ENCODE data around the gene OGDH. TPM values are rescaled to one million over a fixed set of nuclear protein-coding genes. Genes with fewer than 3 reads are reported as not detected.
A peak's percentile ranks its signal among the peaks of the same experiment; 100 is the strongest.

Gene OGDH
- total and polyA plus RNA-seq, 2 of the 13 experiments (the other 11 are each of a cell fraction or from before 2014, with no cell fraction given): 17.4 to 25.4 TPM

DNA sequence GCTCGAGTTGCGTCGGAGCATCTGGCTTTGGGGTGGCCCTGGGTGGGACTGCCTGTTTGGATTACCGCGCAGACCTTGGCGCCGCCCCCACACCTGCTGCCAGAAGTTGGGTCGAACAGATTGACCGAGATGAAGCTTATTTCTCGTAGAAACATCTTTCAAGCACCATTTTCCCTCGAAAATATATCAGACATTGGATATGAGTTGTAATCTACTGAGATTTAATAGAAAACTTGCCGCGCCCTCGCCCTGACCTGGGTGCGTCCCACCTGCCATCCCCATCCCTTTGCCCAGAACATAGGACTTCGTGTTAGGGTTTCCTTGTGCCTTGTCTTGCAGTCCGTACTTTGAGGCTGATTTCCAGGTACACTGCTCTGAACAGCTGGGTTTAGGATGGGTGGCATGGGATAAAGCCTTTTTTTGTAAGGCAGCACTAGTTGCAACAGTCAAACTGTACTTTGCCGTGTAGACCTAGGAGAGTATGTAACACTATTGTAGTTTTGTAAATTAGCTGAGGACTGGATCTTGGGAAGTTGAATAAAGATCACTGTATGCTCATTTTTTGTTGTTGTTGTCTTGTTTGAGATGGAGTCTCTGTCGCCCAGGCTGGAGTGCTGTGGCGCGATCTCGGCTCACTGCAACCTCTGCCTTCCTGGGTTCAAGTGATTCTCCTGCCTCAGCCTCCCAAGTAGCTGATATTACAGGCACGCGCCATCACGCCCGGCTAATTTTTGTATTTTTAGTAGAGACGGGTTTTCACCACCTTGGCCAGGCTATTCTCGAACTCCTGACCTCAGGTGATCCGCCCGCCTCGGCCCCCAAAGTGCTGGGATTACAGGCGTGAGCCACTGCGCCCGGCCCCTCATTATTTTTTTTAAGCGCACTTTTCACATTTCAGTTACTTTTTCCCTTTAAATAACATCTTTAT lies 978 bp downstream of the OGDH start:
- WGBS (ENCODE audit: low lambda C conversion rate): 62% methylated on average over 28 of the region's 35 CpGs
- no peaks in the 10 kb centered on the region for H3K36me3 ChIP-seq (replicated peaks in 1 of 2; ENCODE audit: control insufficient read depth in 1 of 2, insufficient read depth in 2 of 2, low read length in 2 of 2)
- in situ Hi-C loops (cut with HindIII; ENCODE audit: extremely low pct_ligation_motif_present, low pct_unique_long_range_greater_than_20kb) (no loop called here), intact Hi-C loops (cut with micrococcal nuclease; ENCODE audit: unreplicated experiment) (no loop called here)
- H3K27ac ChIP-seq (ENCODE audit: extremely low read length, insufficient read depth, low read length): peak overlapping the region; percentile 85
- peak overlapping the region; percentile 99 for H3K4me2 ChIP-seq (ENCODE audit: low read depth, low read length)
- H3K27me3 ChIP-seq (ENCODE audit: control insufficient read depth in 1 of 2, insufficient read depth in 2 of 2, low read length in 2 of 2): no peaks in the 10 kb centered on the region; a peak in 1 of 5 replicates
- H3K4me3 ChIP-seq (replicated peaks in 1 of 3; ENCODE audit: insufficient read depth in 1 of 3, low read depth in 2 of 3, low read length in 3 of 3): peak overlapping the region; percentile 79 to 94 (median 89)
- no peaks in the 10 kb centered on the region for H4K20me1 ChIP-seq (ENCODE audit: insufficient read depth, low read length)
- peak overlapping the region; percentile 93 for H3K9ac ChIP-seq (ENCODE audit: insufficient read depth, low read depth, low read length)
- no peak overlapping the region for H2AFZ ChIP-seq (ENCODE audit: low read length)
- ChIA-PET CTCF (ENCODE audit: low intra/inter-chr PET ratio, low total read pairs) (no interaction called here), POLR2A (interaction anchor here (1.0 to 3.3 kb wide), 14 partner anchors 14 to 278 kb away, joined by 3 to 29 read pairs (median 8); partner anchors contain the start of genes DDX56, H2AZ2, PURB and TMED4)
- ATAC-seq (no peak), FAIRE-seq (no peak), DNase-seq (ENCODE audit: low spot score) (no peak)
- BruUV-seq (replicated peaks): TSS peak; percentile 90
- no peaks in the 10 kb centered on the region for H3K9me3 ChIP-seq (ENCODE audit: low read length)
- peaks cover 46% of the 10 kb centered on the region for H3K79me2 ChIP-seq (ENCODE audit: insufficient read depth, low read length)
- peaks cover 23% of the 10 kb centered on the region for H3K4me1 ChIP-seq (ENCODE audit: insufficient read depth, low read length)
- TF ChIP-seq NFATC3 (CRISPR knock-in tag; IDR thresholded peaks at IDR 0.05) (peak; percentile 14; the same call in 1 of the 2 replicates), NRL (CRISPR knock-in tag; IDR thresholded peaks at IDR 0.05; ENCODE audit: borderline replicate concordance) (0 out of 2 replicates have a peak, but pooled peaks have one; percentile 2), HMGXB4 (CRISPR knock-in tag; IDR thresholded peaks at IDR 0.05; ENCODE audit: borderline replicate concordance in 1 of 2, low read depth in 1 of 2) (no peak), ZNF317 (CRISPR knock-in tag; IDR thresholded peaks at IDR 0.05) (0 out of 2 replicates have a peak, but pooled peaks have one; percentile 4), GABPA (IDR thresholded peaks at IDR 0.05; ENCODE audit: low read depth, low read length) (no peak), GABPA (CRISPR knock-in tag; IDR thresholded peaks at IDR 0.05; ENCODE audit: low read depth) (0 out of 2 replicates have a peak, but pooled peaks have one; percentile 5), ZSCAN22 (CRISPR knock-in tag; IDR thresholded peaks at IDR 0.05) (no peak), GFI1 (CRISPR knock-in tag; IDR thresholded peaks at IDR 0.05; ENCODE audit: borderline replicate concordance) (no peak), ZNF430 (CRISPR knock-in tag; IDR thresholded peaks at IDR 0.05) (0 out of 2 replicates have a peak, but pooled peaks have one; percentile 38), AGO2 (optimal IDR thresholded peaks at IDR 0.05; ENCODE audit: low read depth, low read length) (peak; percentile 19), FOXC1 (CRISPR knock-in tag; IDR thresholded peaks at IDR 0.05; ENCODE audit: borderline replicate concordance) (peak; percentile 34; the same call in 1 of the 2 replicates), NR2F1 (CRISPR knock-in tag; IDR thresholded peaks at IDR 0.05) (0 out of 4 replicates have a peak, but pooled peaks of 1 of the 2 experiments have one; percentile 5), ZNF773 (CRISPR knock-in tag; IDR thresholded peaks at IDR 0.05; ENCODE audit: borderline replicate concordance) (0 out of 2 replicates have a peak, but pooled peaks have one; percentile 6)
- TF ChIP-seq, protein P1, sequence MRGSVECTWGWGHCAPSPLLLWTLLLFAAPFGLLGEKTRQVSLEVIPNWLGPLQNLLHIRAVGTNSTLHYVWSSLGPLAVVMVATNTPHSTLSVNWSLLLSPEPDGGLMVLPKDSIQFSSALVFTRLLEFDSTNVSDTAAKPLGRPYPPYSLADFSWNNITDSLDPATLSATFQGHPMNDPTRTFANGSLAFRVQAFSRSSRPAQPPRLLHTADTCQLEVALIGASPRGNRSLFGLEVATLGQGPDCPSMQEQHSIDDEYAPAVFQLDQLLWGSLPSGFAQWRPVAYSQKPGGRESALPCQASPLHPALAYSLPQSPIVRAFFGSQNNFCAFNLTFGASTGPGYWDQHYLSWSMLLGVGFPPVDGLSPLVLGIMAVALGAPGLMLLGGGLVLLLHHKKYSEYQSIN (CRISPR knock-in tag; IDR thresholded peaks at IDR 0.05; ENCODE audit: borderline replicate concordance): no peak
- TF ChIP-seq, protein P2, sequence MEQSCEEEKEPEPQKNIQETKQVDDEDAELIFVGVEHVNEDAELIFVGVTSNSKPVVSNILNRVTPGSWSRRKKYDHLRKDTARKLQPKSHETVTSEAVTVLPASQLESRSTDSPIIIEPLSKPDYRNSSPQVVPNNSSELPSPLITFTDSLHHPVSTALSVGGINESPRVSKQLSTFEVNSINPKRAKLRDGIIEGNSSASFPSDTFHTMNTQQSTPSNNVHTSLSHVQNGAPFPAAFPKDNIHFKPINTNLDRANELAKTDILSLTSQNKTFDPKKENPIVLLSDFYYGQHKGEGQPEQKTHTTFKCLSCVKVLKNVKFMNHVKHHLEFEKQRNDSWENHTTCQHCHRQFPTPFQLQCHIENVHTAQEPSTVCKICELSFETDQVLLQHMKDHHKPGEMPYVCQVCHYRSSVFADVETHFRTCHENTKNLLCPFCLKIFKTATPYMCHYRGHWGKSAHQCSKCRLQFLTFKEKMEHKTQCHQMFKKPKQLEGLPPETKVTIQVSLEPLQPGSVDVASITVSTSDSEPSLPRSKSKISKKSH (CRISPR knock-in tag; IDR thresholded peaks at IDR 0.05; ENCODE audit: borderline replicate concordance): no peak
- TF ChIP-seq, protein P3, sequence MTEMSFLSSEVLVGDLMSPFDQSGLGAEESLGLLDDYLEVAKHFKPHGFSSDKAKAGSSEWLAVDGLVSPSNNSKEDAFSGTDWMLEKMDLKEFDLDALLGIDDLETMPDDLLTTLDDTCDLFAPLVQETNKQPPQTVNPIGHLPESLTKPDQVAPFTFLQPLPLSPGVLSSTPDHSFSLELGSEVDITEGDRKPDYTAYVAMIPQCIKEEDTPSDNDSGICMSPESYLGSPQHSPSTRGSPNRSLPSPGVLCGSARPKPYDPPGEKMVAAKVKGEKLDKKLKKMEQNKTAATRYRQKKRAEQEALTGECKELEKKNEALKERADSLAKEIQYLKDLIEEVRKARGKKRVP (CRISPR knock-in tag; IDR thresholded peaks at IDR 0.05): no peak
